IMR-90 (cell line): Measurements from ENCODE around the gene TREH. TPM values are rescaled to one million over a fixed set of nuclear protein-coding genes. Genes with fewer than 3 reads are reported as not detected.

Experiments used
- ATAC-seq: fragments of 200-7000 bp; cut with Tn5 transposase; 2 replicates; pipeline ENCODE4 v1.9.1; 2020; ENCODE audit warnings: low read depth, mild to moderate bottlenecking, moderate library complexity
- BruUV-seq: library from RNA; stranded (reverse); fragments of 400-500 nt; replicated peaks from 2 replicates; lab custom pipeline; 2021; lab: Mats Ljungman, UMichigan
- CTCF ChIA-PET: fragments of 300-600 bp; formaldehyde crosslinking; extraction: SDS; loops from one replicate; lab custom pipeline; 2021; ENCODE audit warnings: antibody characterized with exemption; lab: Yijun Ruan, JAX
- POLR2A ChIA-PET: fragments of 300-600 bp; sonication (Branson Sonifier 250); formaldehyde crosslinking; loops from one replicate; lab custom pipeline; 2022; ENCODE audit warnings: antibody characterized with exemption; ENCODE audit not compliant: unreplicated experiment; lab: Charles Lee
- DNase-seq: peaks from one replicate; pipeline ENCODE4 v3.0.0; 2013
- H2AFZ ChIP-seq: replicated peaks from 2 replicates; pipeline ENCODE3; 2013; ENCODE audit warnings: low read length, mild to moderate bottlenecking; ENCODE audit not compliant: poor library complexity
- H2AK5ac ChIP-seq: 2 replicates; pipeline ENCODE4 v1.6.1; 2013; ENCODE audit warnings: low read depth, low read length, inconsistent platforms
- H2AK9ac ChIP-seq: replicated peaks from 2 replicates; pipeline ENCODE3; 2013; ENCODE audit warnings: mild to moderate bottlenecking, low read depth, low read length, moderate library complexity; ENCODE audit not compliant: poor library complexity
- H2BK120ac ChIP-seq: 2 replicates; pipeline ENCODE4 v1.6.1; 2013; ENCODE audit warnings: low read depth, low read length, inconsistent platforms
- H2BK15ac ChIP-seq: 3 replicates; pipeline ENCODE4 v1.6.1; 2013; ENCODE audit warnings: low read depth, low read length, inconsistent platforms
- H2BK20ac ChIP-seq: 2 replicates; pipeline ENCODE4 v1.6.1; 2013; ENCODE audit warnings: low read depth, mild to moderate bottlenecking, inconsistent platforms, low read length, moderate library complexity
- H2BK5ac ChIP-seq: 2 replicates; pipeline ENCODE4 v1.6.1; 2013; ENCODE audit warnings: mild to moderate bottlenecking, low read depth, low read length, inconsistent platforms; ENCODE audit not compliant: poor library complexity, severe bottlenecking
- H3K14ac ChIP-seq: replicated peaks from 2 replicates; pipeline ENCODE4 v1.6.1; 2013; ENCODE audit warnings: low read depth, low read length, inconsistent platforms
- H3K18ac ChIP-seq: 2 replicates; pipeline ENCODE4 v1.6.1; 2013; ENCODE audit warnings: low read depth, low read length, control low read depth
- H3K23ac ChIP-seq: 2 replicates; pipeline ENCODE4 v1.6.1; 2013; ENCODE audit warnings: low read depth, low read length, inconsistent platforms
- H3K27ac ChIP-seq: 2 replicates; pipeline ENCODE4 v1.5.1; 2013; ENCODE audit warnings: mild to moderate bottlenecking, control low read depth, low read length; ENCODE audit not compliant: insufficient read depth
- H3K27me3 ChIP-seq: 2 replicates; pipeline ENCODE4 v1.6.1; 2013; ENCODE audit warnings: low read length; ENCODE audit not compliant: control insufficient read depth, insufficient read depth
- H3K36me3 ChIP-seq: 2 replicates; pipeline ENCODE4 v1.6.1; 2013; ENCODE audit warnings: low read length, mixed read lengths; ENCODE audit not compliant: control insufficient read depth, insufficient read depth
- H3K4ac ChIP-seq: 2 replicates; pipeline ENCODE4 v1.6.1; 2013; ENCODE audit warnings: low read depth, low read length, inconsistent platforms
- H3K4me1 ChIP-seq: 2 replicates; pipeline ENCODE4 v1.6.1; 2013; ENCODE audit warnings: low read length, mixed read lengths; ENCODE audit not compliant: control insufficient read depth, insufficient read depth
- H3K4me2 ChIP-seq: 2 replicates; pipeline ENCODE4 v1.6.1; 2013; ENCODE audit warnings: low read depth, mild to moderate bottlenecking, control low read depth, low read length, moderate library complexity
- H3K4me3 ChIP-seq: 2 replicates; pipeline ENCODE4 v1.5.1; 2013; ENCODE audit warnings: low read depth, mild to moderate bottlenecking, control low read depth, low read length, moderate library complexity; ENCODE audit not compliant: insufficient read depth
- H3K56ac ChIP-seq: 2 replicates; pipeline ENCODE4 v1.6.1; 2013; ENCODE audit warnings: low read length, inconsistent platforms; ENCODE audit not compliant: insufficient read depth; ENCODE audit errors: extremely low read depth
- H3K79me1 ChIP-seq, 2 experiments: 2 replicates each; pipeline ENCODE4 v1.6.1; 2013; ENCODE audit warnings: low read length in 2 of 2, inconsistent platforms in 1 of 2, low read depth in 1 of 2
- H3K9ac ChIP-seq: 2 replicates; pipeline ENCODE4 v1.6.1; 2013; ENCODE audit warnings: low read depth, low read length, control low read depth
- H3K9me1 ChIP-seq: 2 replicates; pipeline ENCODE4 v1.6.1; 2013; ENCODE audit warnings: low read length, inconsistent platforms; ENCODE audit not compliant: insufficient read depth
- H3K9me3 ChIP-seq: 2 replicates; pipeline ENCODE4 v1.6.1; 2013; ENCODE audit warnings: low read length; ENCODE audit not compliant: control insufficient read depth, insufficient read depth
- H4K20me1 ChIP-seq: 2 replicates; pipeline ENCODE4 v1.6.1; 2013; ENCODE audit warnings: low read length, inconsistent platforms; ENCODE audit not compliant: insufficient read depth
- H4K5ac ChIP-seq: 2 replicates; pipeline ENCODE4 v1.6.1; 2013; ENCODE audit warnings: mild to moderate bottlenecking, low read depth, low read length, control low read depth
- H4K8ac ChIP-seq, 2 experiments: 2 replicates each; pipeline ENCODE4 v1.6.1; 2013; ENCODE audit warnings: low read depth in 2 of 2, low read length in 2 of 2, control low read depth in 1 of 2, inconsistent platforms in 1 of 2
- H4K91ac ChIP-seq: 2 replicates; pipeline ENCODE4 v1.6.1; 2013; ENCODE audit warnings: low read depth, low read length, inconsistent platforms; ENCODE audit not compliant: insufficient read depth
- CHD1 ChIP-seq: IDR thresholded peaks from 2 replicates; pipeline ENCODE4 v1.6.1; 2012; ENCODE audit warnings: low read depth, low read length, improper control_type of control experiment
- CTCF ChIP-seq: conservative IDR thresholded peaks from 2 replicates; pipeline ENCODE4 v1.5.1; 2012; ENCODE audit warnings: mild to moderate bottlenecking, low read depth, low read length, improper control_type of control experiment
- WGBS, 2 experiments: methylation state at CpG; one replicate each; pipeline versions ENCODE4 v1.1.5 to v1.1.7; 2013; ENCODE audit warnings: missing lambda C conversion rate in 2 of 2; ENCODE audit not compliant: insufficient read length in 1 of 2; ENCODE audit errors: extremely low coverage in 2 of 2; 5-methylcytosine and 5-hydroxymethylcytosine counted together
- dilution Hi-C: fragments of 300-500 bp; cut with HindIII; formaldehyde crosslinking; loops from one replicate; pipeline ENCODE4 v1.14.3; 2018; ENCODE audit warnings: low sequenced_read_pairs; ENCODE audit not compliant: unreplicated experiment
- in situ Hi-C: fragments of 300-500 bp; cut with MboI; formaldehyde crosslinking; loops from 3 replicates; pipeline ENCODE4 v1.14.3; 2019; ENCODE audit warnings: low sequenced_read_pairs, inconsistent platforms, mixed read lengths
- intact Hi-C: fragments of 100-400 bp; cut with micrococcal nuclease; formaldehyde crosslinking; loops from 2 replicates; pipeline ENCODE4 v1.10.0; 2022
- polyA plus RNA-seq, 3 experiments: library from polyadenylated mRNA; depleted of rRNA; stranded (reverse); fragments of >200 nt; gene quantifications; 2 replicates each; pipeline ENCODE4 v1.2.3, GENCODE V29; 2012; ENCODE audit warnings: low replicate concordance in 1 of 3
- total RNA-seq: library from RNA; depleted of rRNA; stranded (reverse); fragments of >200 nt; gene quantifications from 2 replicates; pipeline ENCODE4 v1.2.3, GENCODE V29; 2012

The TREH gene
- total and polyA plus RNA-seq, 2 of the 4 experiments (the other 2 are of a cell fraction), result not detected

- no peak overlapping the region for H2BK20ac ChIP-seq
- H3K56ac ChIP-seq, result peak overlapping the region; percentile 7; the same call in 1 of the 2 replicates
- H2BK5ac ChIP-seq, result peak overlapping the region; percentile 79
- peak overlapping the region; percentile 99 for H3K4me2 ChIP-seq
- H4K91ac ChIP-seq, result peak overlapping the region; percentile 20; the same call in 1 of the 2 replicates
- peaks cover 18% of the 10 kb centered on the region for H3K9me1 ChIP-seq
- peak overlapping the region; percentile 37 for H2AFZ ChIP-seq
- H3K79me1 ChIP-seq, result peaks cover 22 to 78% of the 10 kb centered on the region in 2 experiments; a peak in 3 of 4 replicates
- DNase-seq (peak; percentile 54), ATAC-seq (no peak)
- POLR2A ChIA-PET, result interaction anchor here (0.9 to 1.1 kb wide), 2 partner anchors 10 to 16 kb away, joined by 3 to 5 read pairs; partner anchors contain the start of gene PHLDB1
- TF ChIP-seq CTCF (no peak), CHD1 (peak; percentile 76; the same call in 1 of the 2 replicates)
- no peak overlapping the region for H3K4me3 ChIP-seq
- H4K20me1 ChIP-seq, result peaks cover 60% of the 10 kb centered on the region
- no peak overlapping the region; the same call in 1 of the 2 replicates for H3K9ac ChIP-seq
- peak overlapping the region; percentile 28; the same call in 1 of the 2 replicates for H3K23ac ChIP-seq
- peak overlapping the region; percentile 10 for H3K18ac ChIP-seq
- H3K27ac ChIP-seq, result peak overlapping the region; percentile 64
- H3K27me3 ChIP-seq, result no peaks in the 10 kb centered on the region
- H2AK9ac ChIP-seq, result peak overlapping the region; percentile 87
- no peaks in the 10 kb centered on the region for H3K9me3 ChIP-seq
- no peak overlapping the region for H4K5ac ChIP-seq
- H3K4me1 ChIP-seq, result peaks cover 33% of the 10 kb centered on the region
- peaks cover 36% of the 10 kb centered on the region for H3K36me3 ChIP-seq
- in situ Hi-C loops (no loop called here), intact Hi-C loops (no loop called here), dilution Hi-C loops (no loop called here)
- 50% methylated on average over 1 of the region's 4 CpGs; no CpG with 5 or more reads in 1 of the 2 experiments for WGBS, 2 experiments
- peak overlapping the region; percentile 65 for H3K4ac ChIP-seq
- peak overlapping the region in 1 of 2 experiments; percentile 39; a peak in 1 of 4 replicates for H4K8ac ChIP-seq
- BruUV-seq, result no TSS peak
- H3K14ac ChIP-seq, result peak overlapping the region; percentile 50
- peak overlapping the region; percentile 10 for H2AK5ac ChIP-seq
- no peak overlapping the region for H2BK15ac ChIP-seq
- CTCF ChIA-PET, result interaction anchor here (0.6 kb wide), 1 partner anchor 1477 kb away, joined by 3 read pairs; no protein-coding TSS in a partner anchor
- peak overlapping the region; percentile 23; the same call in 1 of the 2 replicates for H2BK120ac ChIP-seq
Measured at GRCh38 chr11:118623269-118623655, 56.2 kb downstream of the TREH start.
